ENCODE measurements around the gene KBTBD2.

Gene KBTBD2

GRCh38 chr7:32935558-32935957 lies 44.0 kb upstream of the KBTBD2 start:
- Histone ChIP-seq H3K27ac (ENCODE audit: low read length) (no peak overlapping the region), H4K20me1 (ENCODE audit: insufficient read depth, low read length) (no peaks in the 10 kb centered on the region), H3K9me3 (ENCODE audit: insufficient read depth, low read length) (no peaks in the 10 kb centered on the region), H3K4me3 (ENCODE audit: low read length) (no peak overlapping the region), H3K79me2 (ENCODE audit: low read length) (peaks cover 7% of the 10 kb centered on the region; the same call in 1 of the 2 replicates), H3K27me3 (ENCODE audit: low read depth, low read length) (no peaks in the 10 kb centered on the region), H3K4me2 (ENCODE audit: low read length) (no peak overlapping the region), H3K4me1 (ENCODE audit: low read length) (no peaks in the 10 kb centered on the region), H2AFZ (ENCODE audit: low read depth, low read length) (no peak overlapping the region), H3K9ac (ENCODE audit: low read length) (no peak overlapping the region), H3K36me3 (replicated peaks; ENCODE audit: low read depth, low read length) (no peaks in the 10 kb centered on the region)
- TF ChIP-seq CTCF (IDR thresholded peaks at IDR 0.05; ENCODE audit: low read depth, low read length), result no peak
- no peak for TF ChIP-seq EZH2phosphoT487 (IDR thresholded peaks at IDR 0.05; ENCODE audit: low read depth)

- Histone ChIP-seq H3K36me3 (replicated peaks; ENCODE audit: low read depth, low read length) (peaks cover 13% of the 10 kb centered on the region), H4K20me1 (ENCODE audit: insufficient read depth, low read length) (no peaks in the 10 kb centered on the region), H3K4me2 (ENCODE audit: low read length) (no peak overlapping the region), H3K27me3 (ENCODE audit: low read depth, low read length) (no peaks in the 10 kb centered on the region), H3K27ac (ENCODE audit: low read length) (no peak overlapping the region), H3K4me1 (ENCODE audit: low read length) (peaks cover 21% of the 10 kb centered on the region), H2AFZ (ENCODE audit: low read depth, low read length) (no peak overlapping the region), H3K4me3 (ENCODE audit: low read length) (no peak overlapping the region), H3K79me2 (ENCODE audit: low read length) (0 out of 2 replicates have a peak, but pooled peaks cover 3% of the 10 kb centered on the region), H3K9me3 (ENCODE audit: insufficient read depth, low read length) (no peaks in the 10 kb centered on the region), H3K9ac (ENCODE audit: low read length) (no peak overlapping the region)
- no peak for TF ChIP-seq EZH2phosphoT487 (IDR thresholded peaks at IDR 0.05; ENCODE audit: low read depth)
- TF ChIP-seq CTCF (IDR thresholded peaks at IDR 0.05; ENCODE audit: low read depth, low read length), result no peak
Measured at GRCh38 chr7:32930378-32930777, 38.8 kb upstream of the KBTBD2 start.

GRCh38 chr7:32929430-32930143 lies 38.0 kb upstream of the KBTBD2 start:
- Histone ChIP-seq H3K4me2 (ENCODE audit: low read length) (peak overlapping the region; percentile 64; the same call in 1 of the 2 replicates), H3K9me3 (ENCODE audit: insufficient read depth, low read length) (no peaks in the 10 kb centered on the region), H2AFZ (ENCODE audit: low read depth, low read length) (no peak overlapping the region), H3K27ac (ENCODE audit: low read length) (peak overlapping the region; percentile 97), H3K4me1 (ENCODE audit: low read length) (peaks cover 21% of the 10 kb centered on the region), H3K9ac (ENCODE audit: low read length) (peak overlapping the region; percentile 27; the same call in 1 of the 2 replicates), H3K79me2 (ENCODE audit: low read length) (0 out of 2 replicates have a peak, but pooled peaks cover 3% of the 10 kb centered on the region), H3K27me3 (ENCODE audit: low read depth, low read length) (no peaks in the 10 kb centered on the region), H3K36me3 (replicated peaks; ENCODE audit: low read depth, low read length) (peaks cover 13% of the 10 kb centered on the region), H3K4me3 (ENCODE audit: low read length) (no peak overlapping the region), H4K20me1 (ENCODE audit: insufficient read depth, low read length) (no peaks in the 10 kb centered on the region)
- TF ChIP-seq CTCF (IDR thresholded peaks at IDR 0.05; ENCODE audit: low read depth, low read length) (no peak), EZH2phosphoT487 (IDR thresholded peaks at IDR 0.05; ENCODE audit: low read depth) (no peak)

- peak overlapping the region; percentile 97 for H3K27ac ChIP-seq (ENCODE audit: low read length)
- no peak for TF ChIP-seq EZH2phosphoT487 (IDR thresholded peaks at IDR 0.05; ENCODE audit: low read depth)
- TF ChIP-seq CTCF (IDR thresholded peaks at IDR 0.05; ENCODE audit: low read depth, low read length), result no peak
Measured at GRCh38 chr7:32928785-32929298, 37.3 kb upstream of the KBTBD2 start.

More at GRCh38 chr7:32928785-32929298, 37.3 kb upstream of the KBTBD2 start:
- H3K9ac ChIP-seq (ENCODE audit: low read length), result peak overlapping the region; percentile 69; the same call in 1 of the 2 replicates
- 0 out of 2 replicates have a peak, but pooled peaks cover 3% of the 10 kb centered on the region for H3K79me2 ChIP-seq (ENCODE audit: low read length)
- H3K27me3 ChIP-seq (ENCODE audit: low read depth, low read length), result no peaks in the 10 kb centered on the region
- H3K36me3 ChIP-seq (replicated peaks; ENCODE audit: low read depth, low read length), result peaks cover 13% of the 10 kb centered on the region
- H3K9me3 ChIP-seq (ENCODE audit: insufficient read depth, low read length), result no peaks in the 10 kb centered on the region
- peak overlapping the region; percentile 46; the same call in 1 of the 2 replicates for H3K4me3 ChIP-seq (ENCODE audit: low read length)
- peaks cover 21% of the 10 kb centered on the region for H3K4me1 ChIP-seq (ENCODE audit: low read length)
- peak overlapping the region; percentile 64 for H3K4me2 ChIP-seq (ENCODE audit: low read length)
- no peak overlapping the region for H2AFZ ChIP-seq (ENCODE audit: low read depth, low read length)
- no peaks in the 10 kb centered on the region for H4K20me1 ChIP-seq (ENCODE audit: insufficient read depth, low read length)

Measured in OCI-LY3 (cell line).